ENCODE measurements around the gene RLF.
"Not testable (repeated sequence)": the region's sequence is repeated elsewhere in the genome, so short reads cannot be mapped to it uniquely, and the experiment has no call there.

Gene RLF

GRCh38 chr1:40153073-40153770, 8.0 kb upstream of the RLF start:
- no peaks in the 10 kb centered on the region for H3K9me3 Mint-ChIP-seq
- peaks cover 17% of the 10 kb centered on the region for H3K4me1 Mint-ChIP-seq
- H3K36me3 Mint-ChIP-seq: no peaks in the 10 kb centered on the region
- H3K27me3 Mint-ChIP-seq: no peaks in the 10 kb centered on the region
- ATAC-seq (ENCODE audit: low read depth) (peak; percentile 84), DNase-seq (ENCODE audit: low spot score in 2 of 2) (peak in 1 of 2 donors; percentile 32)
- H3K27ac Mint-ChIP-seq: peak overlapping the region; percentile 88
- peak overlapping the region; percentile 68 for H3K4me3 Mint-ChIP-seq

- DNase-seq (ENCODE audit: low spot score in 2 of 2) (no peak), ATAC-seq (ENCODE audit: low read depth) (no peak)
- no peaks in the 10 kb centered on the region for H3K27me3 Mint-ChIP-seq
- no peak overlapping the region for H3K27ac Mint-ChIP-seq
- H3K4me3 Mint-ChIP-seq: no peak overlapping the region
- no peaks in the 10 kb centered on the region for H3K9me3 Mint-ChIP-seq
- H3K36me3 Mint-ChIP-seq: no peaks in the 10 kb centered on the region
- H3K4me1 Mint-ChIP-seq: peaks cover 17% of the 10 kb centered on the region
Observed at GRCh38 chr1:40155135-40155534, 6.1 kb upstream of the RLF start.

- Mint-ChIP-seq H3K9me3 (no peaks in the 10 kb centered on the region), H3K27me3 (no peaks in the 10 kb centered on the region), H3K4me3 (no peak overlapping the region), H3K4me1 (peaks cover 20% of the 10 kb centered on the region), H3K36me3 (no peaks in the 10 kb centered on the region), H3K27ac (no peak overlapping the region)
- no peak for ATAC-seq (ENCODE audit: low read depth)
- no peak for DNase-seq (ENCODE audit: low spot score in 2 of 2)
Observed at GRCh38 chr1:40155910-40156309, 5.3 kb upstream of the RLF start.

- H3K4me3 Mint-ChIP-seq: no peak overlapping the region
- no peaks in the 10 kb centered on the region for H3K9me3 Mint-ChIP-seq
- no peak overlapping the region for H3K27ac Mint-ChIP-seq
- no peaks in the 10 kb centered on the region for H3K27me3 Mint-ChIP-seq
- DNase-seq (ENCODE audit: low spot score in 2 of 2) (no peak), ATAC-seq (ENCODE audit: low read depth) (no peak)
- H3K36me3 Mint-ChIP-seq: no peaks in the 10 kb centered on the region
- H3K4me1 Mint-ChIP-seq: peaks cover 8% of the 10 kb centered on the region
Observed at GRCh38 chr1:40160806-40161124, 422 bp upstream of the RLF start.

- H3K27ac Mint-ChIP-seq: no peak overlapping the region
- H3K4me3 Mint-ChIP-seq: no peak overlapping the region
- H3K36me3 Mint-ChIP-seq: no peaks in the 10 kb centered on the region
- H3K9me3 Mint-ChIP-seq: no peaks in the 10 kb centered on the region
- no peaks in the 10 kb centered on the region for H3K27me3 Mint-ChIP-seq
- ATAC-seq (ENCODE audit: low read depth) (no peak), DNase-seq (ENCODE audit: low spot score in 2 of 2) (peak in 1 of 2 donors; percentile 23)
- H3K4me1 Mint-ChIP-seq: peaks cover 11% of the 10 kb centered on the region
Observed at GRCh38 chr1:40161888-40162397, 756 bp downstream of the RLF start.

DNA sequence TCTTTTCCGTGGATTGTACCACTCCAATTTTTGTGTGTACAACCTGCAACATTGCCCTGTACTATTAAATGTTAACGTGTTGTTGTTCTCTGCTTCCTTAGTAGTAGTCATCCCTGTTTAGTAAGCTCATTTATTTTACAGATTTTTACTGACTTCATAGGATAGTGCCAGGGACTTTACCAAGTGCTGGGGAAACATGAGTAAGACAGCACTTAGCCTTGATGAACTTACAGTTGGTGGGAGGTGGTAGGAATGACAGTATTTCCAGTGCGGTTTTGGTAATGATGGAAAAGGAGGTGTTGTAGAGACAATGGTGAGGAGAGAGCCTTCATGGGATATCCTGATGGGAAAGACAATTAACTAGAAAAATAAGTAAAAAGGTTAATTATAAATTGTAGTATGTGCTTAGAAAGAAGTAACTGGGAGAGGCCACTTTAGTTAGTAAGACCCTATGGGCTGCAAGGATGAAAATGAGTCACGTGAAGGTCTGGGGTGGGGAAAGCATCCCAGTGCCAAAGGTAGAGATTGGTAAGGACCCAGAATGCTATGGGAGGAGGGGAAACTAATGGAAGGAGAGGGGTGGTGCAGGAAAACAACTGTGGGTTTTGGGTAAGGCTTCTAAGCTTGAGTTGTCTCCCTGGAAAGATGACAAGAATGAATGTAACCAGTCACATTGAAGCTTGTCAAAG, 1.7 kb downstream of the RLF start:
- Mint-ChIP-seq H3K9me3 (no peaks in the 10 kb centered on the region), H3K4me3 (no peak overlapping the region), H3K27ac (no peak overlapping the region), H3K27me3 (no peaks in the 10 kb centered on the region), H3K4me1 (peaks cover 20% of the 10 kb centered on the region), H3K36me3 (peaks cover 2% of the 10 kb centered on the region)
- DNase-seq (ENCODE audit: low spot score in 2 of 2) (no peak), ATAC-seq (ENCODE audit: low read depth) (no peak)

DNA sequence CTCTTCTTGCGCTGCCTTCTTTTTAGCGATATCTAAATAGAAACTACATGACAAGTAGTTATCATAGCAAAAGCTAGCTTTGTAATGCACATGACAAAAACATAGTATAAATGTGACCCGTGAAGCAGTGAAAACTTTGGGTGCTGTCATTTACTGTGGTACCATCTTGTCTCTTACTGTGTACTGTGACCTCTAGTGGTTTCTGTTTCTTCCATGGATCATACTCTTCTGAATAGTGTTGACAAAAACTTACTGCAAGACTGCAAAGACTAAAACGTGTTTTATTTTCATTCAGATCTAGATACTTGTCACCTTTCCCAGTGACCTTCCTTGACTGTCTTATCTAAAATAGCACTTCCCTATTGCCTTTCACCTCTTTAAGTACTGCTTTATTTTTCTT, 6.1 kb downstream of the RLF start:
- Mint-ChIP-seq H3K27ac (no peak overlapping the region), H3K36me3 (peaks cover 2% of the 10 kb centered on the region), H3K27me3 (no peaks in the 10 kb centered on the region), H3K4me3 (no peak overlapping the region), H3K4me1 (peaks cover 16% of the 10 kb centered on the region), H3K9me3 (no peaks in the 10 kb centered on the region)
- ATAC-seq (ENCODE audit: low read depth) (no peak), DNase-seq (ENCODE audit: low spot score in 2 of 2) (no peak)

DNA sequence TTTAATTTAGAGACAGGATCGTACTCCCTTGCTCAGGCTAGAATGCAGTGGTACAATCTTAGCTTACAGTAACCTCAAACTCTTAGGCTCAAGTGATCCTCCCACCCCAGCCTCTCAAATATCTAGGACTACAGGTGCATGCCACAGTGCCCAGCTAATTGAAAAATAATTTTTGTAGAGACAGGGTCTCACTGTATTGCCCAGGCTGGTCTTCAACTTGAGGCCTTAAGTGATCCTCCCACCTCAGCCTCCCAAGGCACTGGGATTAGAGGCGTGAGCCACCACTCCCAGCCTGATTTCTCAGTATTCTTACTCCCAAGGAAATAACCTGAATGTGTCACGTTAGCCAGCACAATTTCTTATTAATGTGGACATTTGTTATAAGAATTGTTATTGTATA, 9.8 kb downstream of the RLF start:
- no peak for DNase-seq (ENCODE audit: low spot score in 2 of 2)
- Mint-ChIP-seq H3K27me3 (no peaks in the 10 kb centered on the region), H3K4me3 (no peak overlapping the region)

GRCh38 chr1:40174788-40175187, 13.6 kb downstream of the RLF start:
- no peaks in the 10 kb centered on the region for H3K9me3 Mint-ChIP-seq
- no peak overlapping the region for H3K4me3 Mint-ChIP-seq
- no peak overlapping the region for H3K27ac Mint-ChIP-seq
- ATAC-seq (ENCODE audit: low read depth): no peak
- peaks cover 16% of the 10 kb centered on the region for H3K4me1 Mint-ChIP-seq
- peaks cover 7% of the 10 kb centered on the region for H3K36me3 Mint-ChIP-seq
- no peaks in the 10 kb centered on the region for H3K27me3 Mint-ChIP-seq
- DNase-seq (ENCODE audit: low spot score in 2 of 2): no peak

More for the DNA sequence above, 9.8 kb downstream of the RLF start:
- Mint-ChIP-seq H3K27ac (no peak overlapping the region), H3K4me1 (peaks cover 16% of the 10 kb centered on the region), H3K36me3 (peaks cover 2% of the 10 kb centered on the region), H3K9me3 (no peaks in the 10 kb centered on the region)
- no peak for ATAC-seq (ENCODE audit: low read depth)

DNA sequence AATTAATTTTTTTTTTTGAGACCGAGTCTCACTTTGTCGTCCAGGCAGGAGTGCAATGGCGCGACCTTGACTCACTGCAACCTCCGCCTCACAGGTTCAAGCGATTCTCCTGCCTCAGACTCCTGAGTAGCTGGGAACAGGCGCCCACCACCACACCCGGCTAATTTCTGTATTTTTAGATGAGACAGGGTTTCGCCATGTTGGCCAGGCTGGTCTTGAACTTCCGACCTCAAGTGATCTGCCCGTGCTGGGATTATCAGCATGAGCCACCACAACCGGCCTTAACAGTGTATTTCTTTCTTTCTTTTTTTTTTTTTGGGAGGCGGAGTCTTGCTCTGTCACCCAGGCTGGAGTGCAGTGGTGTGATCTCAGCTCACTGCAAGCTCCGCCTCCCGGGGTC, 15.8 kb downstream of the RLF start:
- H3K4me3 Mint-ChIP-seq; H3K27me3 Mint-ChIP-seq; ATAC-seq (ENCODE audit: low read depth); DNase-seq (ENCODE audit: low spot score in 2 of 2); H3K27ac Mint-ChIP-seq; H3K9me3 Mint-ChIP-seq: not testable (repeated sequence)
- Mint-ChIP-seq H3K36me3 (peaks cover 12% of the 10 kb centered on the region), H3K4me1 (peaks cover 26% of the 10 kb centered on the region)

DNA sequence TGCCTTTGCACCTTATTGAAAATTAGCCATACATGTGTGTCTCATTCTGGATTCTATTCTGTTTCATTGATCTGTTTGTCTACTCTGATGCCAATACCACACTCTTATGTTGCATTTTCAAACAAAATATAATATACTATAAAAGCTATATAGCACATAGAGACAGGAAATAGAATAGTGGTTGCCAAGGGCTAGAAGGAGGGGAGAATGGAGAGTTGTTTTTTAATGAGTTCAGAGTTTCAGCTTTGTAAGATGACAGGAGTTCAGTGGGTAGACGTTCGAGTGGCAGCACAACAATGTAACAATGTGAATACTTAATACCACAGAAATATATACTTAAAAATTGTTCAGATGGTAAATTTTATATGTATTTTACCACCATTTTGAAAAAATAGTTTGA, 17.0 kb downstream of the RLF start:
- DNase-seq (ENCODE audit: low spot score in 2 of 2): no peak
- H3K27ac Mint-ChIP-seq: no peak overlapping the region
- H3K27me3 Mint-ChIP-seq: no peaks in the 10 kb centered on the region
- peaks cover 32% of the 10 kb centered on the region for H3K4me1 Mint-ChIP-seq
- no peak overlapping the region for H3K4me3 Mint-ChIP-seq
- peaks cover 12% of the 10 kb centered on the region for H3K36me3 Mint-ChIP-seq
- ATAC-seq (ENCODE audit: low read depth): no peak
- H3K9me3 Mint-ChIP-seq: no peaks in the 10 kb centered on the region

- Mint-ChIP-seq H3K36me3 (peaks cover 12% of the 10 kb centered on the region), H3K27ac (no peak overlapping the region), H3K27me3 (no peaks in the 10 kb centered on the region), H3K4me1 (peaks cover 32% of the 10 kb centered on the region), H3K9me3 (no peaks in the 10 kb centered on the region), H3K4me3 (no peak overlapping the region)
- ATAC-seq (ENCODE audit: low read depth) (no peak), DNase-seq (ENCODE audit: low spot score in 2 of 2) (no peak)
Observed at GRCh38 chr1:40179496-40180089, 18.4 kb downstream of the RLF start.

GRCh38 chr1:40183055-40183710, 22.0 kb downstream of the RLF start:
- H3K27ac Mint-ChIP-seq: no peak overlapping the region
- H3K9me3 Mint-ChIP-seq: no peaks in the 10 kb centered on the region
- no peaks in the 10 kb centered on the region for H3K27me3 Mint-ChIP-seq
- no peak for ATAC-seq (ENCODE audit: low read depth)
- peaks cover 9% of the 10 kb centered on the region for H3K36me3 Mint-ChIP-seq
- peaks cover 41% of the 10 kb centered on the region for H3K4me1 Mint-ChIP-seq
- DNase-seq (ENCODE audit: low spot score in 2 of 2): peak in 1 of 2 donors; percentile 16
- no peak overlapping the region for H3K4me3 Mint-ChIP-seq

DNA sequence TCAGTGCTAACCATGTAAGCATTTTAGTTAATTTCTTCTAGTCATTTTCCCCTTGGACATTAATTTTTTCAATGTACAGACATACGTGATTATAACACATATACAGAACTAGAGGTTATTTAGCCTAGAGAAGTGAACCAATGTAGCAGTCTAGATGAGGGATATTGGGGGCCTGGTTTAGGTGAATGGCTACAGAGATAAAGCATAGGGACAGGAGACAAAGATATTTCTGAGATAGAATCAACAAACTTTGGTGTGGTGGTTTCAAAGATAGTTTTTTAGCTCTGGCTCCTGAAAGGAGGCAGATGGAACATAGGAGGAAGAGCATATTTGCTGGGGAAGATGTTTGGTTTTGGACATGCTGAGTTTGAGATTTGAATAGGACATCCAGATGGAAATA, 23.0 kb downstream of the RLF start:
- H3K4me3 Mint-ChIP-seq: no peak overlapping the region
- no peak for ATAC-seq (ENCODE audit: low read depth)
- no peak for DNase-seq (ENCODE audit: low spot score in 2 of 2)
- H3K9me3 Mint-ChIP-seq: no peaks in the 10 kb centered on the region
- no peaks in the 10 kb centered on the region for H3K27me3 Mint-ChIP-seq
- H3K36me3 Mint-ChIP-seq: peaks cover 14% of the 10 kb centered on the region
- peaks cover 40% of the 10 kb centered on the region for H3K4me1 Mint-ChIP-seq
- H3K27ac Mint-ChIP-seq: no peak overlapping the region

Data from memory B cell (primary cell).